ENCODE data around the gene NLRC3.
"Not testable (repeated sequence)": the region's sequence is repeated elsewhere in the genome, so short reads cannot be mapped to it uniquely, and the experiment has no call there.

Gene NLRC3

GRCh38 chr16:3503523-3503922, 73.7 kb downstream of the NLRC3 start:
- Histone ChIP-seq H3K9ac (ENCODE audit: low read length) (no peak overlapping the region), H3K4me1 (ENCODE audit: control insufficient read depth, insufficient read depth, low read length) (peaks cover 12% of the 10 kb centered on the region), H3K27me3 (replicated peaks; ENCODE audit: control insufficient read depth, insufficient read depth, low read length) (no peaks in the 10 kb centered on the region), H3K9me3 (ENCODE audit: control insufficient read depth, low read length) (no peaks in the 10 kb centered on the region), H3K36me3 (ENCODE audit: control insufficient read depth, insufficient read depth, low read length, severe bottlenecking) (peaks cover 31% of the 10 kb centered on the region), H3K4me3 (ENCODE audit: low read length) (no peak overlapping the region)
- no peak for DNase-seq (ENCODE audit: low read depth)

DNA sequence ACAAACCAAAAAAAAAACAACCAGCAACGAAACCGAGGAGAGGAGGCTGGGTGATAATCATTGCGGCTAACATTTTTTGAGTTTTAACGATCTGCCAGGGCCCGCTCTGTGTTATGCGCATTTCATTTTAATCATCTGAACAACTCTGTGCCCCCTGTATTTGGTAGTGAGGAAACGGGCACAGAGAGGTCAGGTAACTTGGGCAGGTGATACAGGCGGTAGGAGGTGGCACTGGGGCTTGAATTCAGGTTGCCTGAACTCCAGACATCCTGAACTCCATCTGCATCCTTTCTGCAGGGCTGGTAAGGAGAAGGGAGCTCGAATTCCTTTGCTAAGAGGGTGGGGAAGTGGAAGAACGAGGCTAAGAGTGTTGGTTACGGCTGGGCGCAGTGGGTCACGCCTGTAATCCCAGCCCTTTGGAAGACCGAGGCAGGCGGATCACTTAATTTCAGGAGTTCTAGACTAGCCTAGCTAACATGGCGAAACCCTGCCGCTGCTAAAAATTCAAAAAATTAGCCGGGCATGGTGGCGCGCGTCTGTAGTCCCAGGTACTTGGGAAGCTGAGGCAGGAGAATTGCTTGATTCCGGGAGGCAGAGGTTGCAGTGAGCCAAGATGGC, 75.3 kb downstream of the NLRC3 start:
- Histone ChIP-seq H3K4me3 (ENCODE audit: low read length) (peak overlapping the region; percentile 88), H3K4me1 (ENCODE audit: control insufficient read depth, insufficient read depth, low read length) (peaks cover 12% of the 10 kb centered on the region), H3K36me3 (ENCODE audit: control insufficient read depth, insufficient read depth, low read length, severe bottlenecking) (peaks cover 20% of the 10 kb centered on the region), H3K9ac (ENCODE audit: low read length) (peak overlapping the region; percentile 94), H3K9me3 (ENCODE audit: control insufficient read depth, low read length) (no peaks in the 10 kb centered on the region), H3K27me3 (replicated peaks; ENCODE audit: control insufficient read depth, insufficient read depth, low read length) (no peaks in the 10 kb centered on the region)
- DNase-seq (ENCODE audit: low read depth) = no peak

- H3K4me1 ChIP-seq (ENCODE audit: control insufficient read depth, insufficient read depth, low read length) = peaks cover 12% of the 10 kb centered on the region
- peaks cover 16% of the 10 kb centered on the region for H3K36me3 ChIP-seq (ENCODE audit: control insufficient read depth, insufficient read depth, low read length, severe bottlenecking)
- H3K27me3 ChIP-seq (replicated peaks; ENCODE audit: control insufficient read depth, insufficient read depth, low read length); DNase-seq (ENCODE audit: low read depth); H3K9me3 ChIP-seq (ENCODE audit: control insufficient read depth, low read length): not testable (repeated sequence)
- peak overlapping the region; percentile 88 for H3K4me3 ChIP-seq (ENCODE audit: low read length)
- peak overlapping the region; percentile 94 for H3K9ac ChIP-seq (ENCODE audit: low read length)
These were observed 75.8 kb downstream of the NLRC3 start for GRCh38 chr16:3501412-3501761.

- no peaks in the 10 kb centered on the region for H3K36me3 ChIP-seq (ENCODE audit: control insufficient read depth, insufficient read depth, low read length, severe bottlenecking)
- H3K9me3 ChIP-seq (ENCODE audit: control insufficient read depth, low read length) = no peaks in the 10 kb centered on the region
- DNase-seq (ENCODE audit: low read depth) = no peak
- H3K27me3 ChIP-seq (replicated peaks; ENCODE audit: control insufficient read depth, insufficient read depth, low read length) = no peaks in the 10 kb centered on the region
- H3K4me1 ChIP-seq (ENCODE audit: control insufficient read depth, insufficient read depth, low read length) = peaks cover 13% of the 10 kb centered on the region
- no peak overlapping the region for H3K9ac ChIP-seq (ENCODE audit: low read length)
- no peak overlapping the region for H3K4me3 ChIP-seq (ENCODE audit: low read length)
These were observed 78.2 kb downstream of the NLRC3 start for GRCh38 chr16:3498988-3499387.

DNA sequence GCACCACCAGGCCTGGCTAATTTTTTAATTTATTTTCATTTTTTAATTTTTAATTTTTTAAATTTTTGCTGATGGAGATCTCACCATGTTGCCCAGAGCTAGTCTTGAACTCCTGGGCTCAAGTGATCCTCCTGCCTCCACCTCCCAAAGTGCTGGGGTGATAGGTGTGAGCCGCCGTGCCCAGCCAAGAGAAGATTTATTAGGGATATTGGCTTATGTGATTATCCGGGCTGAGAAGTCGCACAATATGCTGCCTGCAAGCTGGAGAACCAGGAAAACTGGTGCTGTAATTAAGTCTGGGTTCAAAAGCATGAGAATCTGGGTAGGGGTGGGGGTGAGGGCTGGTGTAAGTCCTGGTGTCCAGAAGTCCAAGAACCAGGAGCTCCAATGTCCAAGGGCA, 79.4 kb downstream of the NLRC3 start:
- H3K9ac ChIP-seq (ENCODE audit: low read length) = no peak overlapping the region
- H3K4me3 ChIP-seq (ENCODE audit: low read length) = no peak overlapping the region
- no peaks in the 10 kb centered on the region for H3K36me3 ChIP-seq (ENCODE audit: control insufficient read depth, insufficient read depth, low read length, severe bottlenecking)
- H3K27me3 ChIP-seq (replicated peaks; ENCODE audit: control insufficient read depth, insufficient read depth, low read length) = no peaks in the 10 kb centered on the region
- DNase-seq (ENCODE audit: low read depth) = no peak
- H3K4me1 ChIP-seq (ENCODE audit: control insufficient read depth, insufficient read depth, low read length) = peaks cover 23% of the 10 kb centered on the region
- no peaks in the 10 kb centered on the region for H3K9me3 ChIP-seq (ENCODE audit: control insufficient read depth, low read length)

DNA sequence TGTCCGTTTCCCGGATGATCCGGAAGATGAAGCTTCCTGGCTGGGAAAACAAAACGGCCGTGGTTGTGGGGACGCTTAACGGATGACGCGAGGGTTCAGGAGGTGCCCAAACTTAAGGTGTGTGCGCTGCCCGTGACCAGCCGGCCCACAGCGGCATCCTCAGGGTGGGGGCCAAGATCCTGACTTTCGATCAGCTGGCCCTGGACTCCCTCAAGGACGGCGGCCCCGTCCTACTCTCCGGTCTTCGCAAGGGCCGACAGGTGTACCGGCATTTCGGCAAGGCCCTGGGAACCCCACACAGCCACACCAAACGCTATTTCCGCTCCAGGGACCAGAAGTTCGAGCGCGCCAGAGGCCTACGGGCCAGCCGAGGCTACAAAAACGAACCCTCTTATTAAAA, 80.8 kb downstream of the NLRC3 start:
- H3K9ac ChIP-seq (ENCODE audit: low read length) = no peak overlapping the region
- peaks cover 11% of the 10 kb centered on the region for H3K4me1 ChIP-seq (ENCODE audit: control insufficient read depth, insufficient read depth, low read length)
- H3K27me3 ChIP-seq (replicated peaks; ENCODE audit: control insufficient read depth, insufficient read depth, low read length) = no peaks in the 10 kb centered on the region
- no peak overlapping the region for H3K4me3 ChIP-seq (ENCODE audit: low read length)
- no peaks in the 10 kb centered on the region for H3K36me3 ChIP-seq (ENCODE audit: control insufficient read depth, insufficient read depth, low read length, severe bottlenecking)
- H3K9me3 ChIP-seq (ENCODE audit: control insufficient read depth, low read length) = no peaks in the 10 kb centered on the region
- DNase-seq (ENCODE audit: low read depth) = no peak

DNA sequence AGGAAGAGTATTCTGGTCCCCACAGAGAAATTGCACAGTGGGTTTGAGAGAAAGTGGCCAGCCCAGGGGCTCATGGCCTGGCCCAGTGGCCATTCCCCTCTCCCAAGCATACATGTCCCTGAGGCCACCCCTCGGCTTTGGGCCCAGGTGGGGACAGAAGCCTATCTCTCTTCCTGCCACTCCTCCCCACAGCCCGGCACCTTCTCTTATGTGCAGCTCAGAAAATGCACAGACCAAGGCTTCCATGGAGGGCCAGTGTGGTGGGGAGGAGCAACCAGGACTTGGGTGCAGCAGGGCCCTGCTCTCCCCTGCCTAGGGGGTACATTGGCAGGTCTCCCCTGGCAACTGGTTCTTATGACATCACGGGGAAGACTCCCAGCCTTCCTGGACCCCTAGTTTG, 82.0 kb downstream of the NLRC3 start, which contains the start of gene C16orf90:
Gene C16orf90 (minus strand): TSS at position 314 of the 400 bp plus-strand sequence. CDS start 68 bp downstream, at position 246.
- no peaks in the 10 kb centered on the region for H3K36me3 ChIP-seq (ENCODE audit: control insufficient read depth, insufficient read depth, low read length, severe bottlenecking)
- H3K4me1 ChIP-seq (ENCODE audit: control insufficient read depth, insufficient read depth, low read length) = peaks cover 11% of the 10 kb centered on the region
- no peaks in the 10 kb centered on the region for H3K27me3 ChIP-seq (replicated peaks; ENCODE audit: control insufficient read depth, insufficient read depth, low read length)
- no peak within 1 kb of the TSS for H3K9ac ChIP-seq (ENCODE audit: low read length)
- no peak within 1 kb of the TSS for H3K4me3 ChIP-seq (ENCODE audit: low read length)
- no peaks in the 10 kb centered on the region for H3K9me3 ChIP-seq (ENCODE audit: control insufficient read depth, low read length)
- no peak for DNase-seq (ENCODE audit: low read depth)

- DNase-seq (ENCODE audit: low read depth) = no peak
- Histone ChIP-seq H3K4me1 (ENCODE audit: control insufficient read depth, insufficient read depth, low read length) (peaks cover 11% of the 10 kb centered on the region), H3K9me3 (ENCODE audit: control insufficient read depth, low read length) (no peaks in the 10 kb centered on the region), H3K36me3 (ENCODE audit: control insufficient read depth, insufficient read depth, low read length, severe bottlenecking) (no peaks in the 10 kb centered on the region), H3K4me3 (ENCODE audit: low read length) (no peak overlapping the region), H3K27me3 (replicated peaks; ENCODE audit: control insufficient read depth, insufficient read depth, low read length) (no peaks in the 10 kb centered on the region), H3K9ac (ENCODE audit: low read length) (no peak overlapping the region)
These were observed 82.7 kb downstream of the NLRC3 start for GRCh38 chr16:3494386-3494973.

DNA sequence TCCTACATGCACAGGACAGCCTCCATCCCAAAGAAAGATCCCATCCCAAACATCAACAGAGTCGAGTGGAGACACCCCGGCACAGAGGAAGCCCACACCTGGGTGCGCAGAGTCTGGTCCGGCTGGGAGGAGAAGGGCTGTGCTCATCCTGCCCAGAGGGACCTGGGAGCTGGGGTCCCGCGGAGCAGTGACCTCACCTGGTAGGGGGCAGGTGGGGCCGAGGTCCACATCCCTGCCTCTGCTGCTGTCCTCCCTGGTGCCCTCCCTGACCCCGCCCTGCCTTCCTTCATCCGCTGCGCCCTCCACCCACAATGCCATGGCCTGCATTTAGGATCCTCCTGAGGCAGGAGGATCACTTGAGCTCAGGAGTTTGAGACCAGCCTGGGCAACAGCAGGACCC, 84.8 kb downstream of the NLRC3 start:
- Histone ChIP-seq H3K9me3 (ENCODE audit: control insufficient read depth, low read length) (no peaks in the 10 kb centered on the region), H3K4me1 (ENCODE audit: control insufficient read depth, insufficient read depth, low read length) (peaks cover 11% of the 10 kb centered on the region), H3K36me3 (ENCODE audit: control insufficient read depth, insufficient read depth, low read length, severe bottlenecking) (no peaks in the 10 kb centered on the region), H3K4me3 (ENCODE audit: low read length) (no peak overlapping the region), H3K9ac (ENCODE audit: low read length) (no peak overlapping the region), H3K27me3 (replicated peaks; ENCODE audit: control insufficient read depth, insufficient read depth, low read length) (no peaks in the 10 kb centered on the region)
- DNase-seq (ENCODE audit: low read depth) = no peak

DNA sequence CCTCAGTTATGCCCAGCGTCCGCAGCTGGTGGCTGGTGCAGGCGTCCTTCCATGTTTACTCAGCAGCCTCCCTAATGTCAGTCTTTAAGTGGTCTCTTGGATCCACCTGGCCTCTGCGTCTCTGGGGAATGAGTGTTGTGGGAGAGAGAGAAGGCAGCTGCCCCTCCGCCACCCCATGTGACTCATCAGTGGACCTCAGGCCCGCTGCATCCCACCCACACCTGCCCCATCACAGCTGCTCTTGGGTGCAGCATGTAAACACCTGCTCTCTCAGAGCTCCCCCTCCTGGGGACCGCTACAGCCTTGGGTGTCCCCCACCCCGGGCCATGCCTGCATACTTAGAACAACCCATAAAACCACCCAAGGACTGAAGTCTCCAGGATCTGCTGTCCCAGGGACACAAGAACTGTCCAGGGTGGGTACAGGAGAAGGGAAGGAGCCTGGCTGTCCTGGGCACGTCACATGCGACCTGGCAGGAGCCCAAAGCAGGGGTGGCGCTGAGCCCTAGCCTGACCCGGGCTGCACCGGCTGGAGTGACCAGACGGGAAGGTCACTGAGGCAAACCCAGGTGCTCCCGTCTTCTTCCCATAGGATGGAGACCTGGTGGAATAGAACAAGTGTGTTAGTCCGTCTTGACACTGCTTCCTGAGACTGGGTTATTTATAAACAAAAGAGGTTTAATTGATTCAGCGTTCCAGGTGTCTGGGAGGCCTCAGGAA, 86.1 kb downstream of the NLRC3 start:
- peaks cover 8% of the 10 kb centered on the region for H3K36me3 ChIP-seq (ENCODE audit: control insufficient read depth, insufficient read depth, low read length, severe bottlenecking)
- H3K4me3 ChIP-seq (ENCODE audit: low read length) = no peak overlapping the region
- peaks cover 11% of the 10 kb centered on the region for H3K4me1 ChIP-seq (ENCODE audit: control insufficient read depth, insufficient read depth, low read length)
- H3K27me3 ChIP-seq (replicated peaks; ENCODE audit: control insufficient read depth, insufficient read depth, low read length) = no peaks in the 10 kb centered on the region
- DNase-seq (ENCODE audit: low read depth) = no peak
- H3K9me3 ChIP-seq (ENCODE audit: control insufficient read depth, low read length) = no peaks in the 10 kb centered on the region
- no peak overlapping the region for H3K9ac ChIP-seq (ENCODE audit: low read length)

Measured in adipocyte (in vitro differentiated cells).